Measurements from ENCODE around the gene PPM1F. TPM values are rescaled to one million over a fixed set of nuclear protein-coding genes. Genes with fewer than 3 reads are reported as not detected.
"Not testable (repeated sequence)": the region's sequence is repeated elsewhere in the genome, so short reads cannot be mapped to it uniquely, and the experiment has no call there.

Gene PPM1F
- total RNA-seq, 1 donor = 30.6 TPM

- TF ChIP-seq CTCF (IDR thresholded peaks at IDR 0.05; ENCODE audit: insufficient read depth, low read length) = no peak
- H3K4me3 ChIP-seq (ENCODE audit: low read depth, low read length) = no peak overlapping the region
- no peak for DNase-seq (ENCODE audit: low read depth)
Measured at GRCh38 chr22:21896951-21897513, 55.6 kb downstream of the PPM1F start.

GRCh38 chr22:21896275-21896674, 56.4 kb downstream of the PPM1F start:
- H3K4me3 ChIP-seq (ENCODE audit: low read depth, low read length); DNase-seq (ENCODE audit: low read depth): not testable (repeated sequence)

GRCh38 chr22:21894799-21895198, 57.8 kb downstream of the PPM1F start:
- DNase-seq (ENCODE audit: low read depth) = no peak
- TF ChIP-seq CTCF (IDR thresholded peaks at IDR 0.05; ENCODE audit: insufficient read depth, low read length) = no peak
- H3K4me3 ChIP-seq (ENCODE audit: low read depth, low read length) = no peak overlapping the region

GRCh38 chr22:21889251-21889990, 63.2 kb downstream of the PPM1F start:
- TF ChIP-seq CTCF (IDR thresholded peaks at IDR 0.05; ENCODE audit: insufficient read depth, low read length) = no peak
- no peak for DNase-seq (ENCODE audit: low read depth)
- H3K4me3 ChIP-seq (ENCODE audit: low read depth, low read length) = no peak overlapping the region

GRCh38 chr22:21887841-21888240, 64.8 kb downstream of the PPM1F start:
- no peak for TF ChIP-seq CTCF (IDR thresholded peaks at IDR 0.05; ENCODE audit: insufficient read depth, low read length)
- no peak overlapping the region for H3K4me3 ChIP-seq (ENCODE audit: low read depth, low read length)
- no peak for DNase-seq (ENCODE audit: low read depth)

- H3K4me3 ChIP-seq (ENCODE audit: low read depth, low read length); DNase-seq (ENCODE audit: low read depth): not testable (repeated sequence)
Measured at GRCh38 chr22:21883930-21884329, 68.7 kb downstream of the PPM1F start.

GRCh38 chr22:21882754-21883333, 69.8 kb downstream of the PPM1F start:
- not testable (repeated sequence) for H3K4me3 ChIP-seq (ENCODE audit: low read depth, low read length); DNase-seq (ENCODE audit: low read depth)

GRCh38 chr22:21881841-21882753, 70.6 kb downstream of the PPM1F start:
- H3K4me3 ChIP-seq (ENCODE audit: low read depth, low read length) = no peak overlapping the region
- DNase-seq (ENCODE audit: low read depth) = no peak
- TF ChIP-seq CTCF (IDR thresholded peaks at IDR 0.05; ENCODE audit: insufficient read depth, low read length) = no peak

Data from fibroblast of the aortic adventitia (primary cell).